Colonic mucosa (tissue), 4 donors: ENCODE measurements around the gene FREM1. TPM values are rescaled to one million over a fixed set of nuclear protein-coding genes. Genes with fewer than 3 reads are reported as not detected.

Experiments used
- DNase-seq: peaks from one replicate; pipeline ENCODE4 v3.0.0-alpha.2; 2020
- H3K27ac ChIP-seq: fragments of 200-600 bp; one replicate; pipeline ENCODE4 v1.8.0; 2021
- H3K27me3 ChIP-seq: fragments of 200-600 bp; one replicate; pipeline ENCODE4 v1.8.0; 2021
- H3K36me3 ChIP-seq: fragments of 200-600 bp; one replicate; pipeline ENCODE4 v1.8.0; 2021
- H3K4me1 ChIP-seq: fragments of 200-600 bp; one replicate; pipeline ENCODE4 v1.8.0; 2021; ENCODE audit warnings: mild to moderate bottlenecking
- H3K4me3 ChIP-seq: fragments of 200-600 bp; one replicate; pipeline ENCODE4 v1.8.0; 2021
- H3K9ac ChIP-seq, 2 donors: one replicate each; pipeline ENCODE4 v1.7.0; 2013; ENCODE audit warnings: control low read depth in 2 of 2, low read depth in 2 of 2, low read length in 2 of 2
- H3K9me3 ChIP-seq: fragments of 200-600 bp; one replicate; pipeline ENCODE4 v1.8.0; 2021
- intact Hi-C: fragments of 100-400 bp; cut with DNase I; formaldehyde crosslinking; loops from one replicate; pipeline ENCODE4 v1.14.1; 2022
- total RNA-seq, 2 donors: library from RNA; stranded (reverse); fragmentation: NEBNext Ultra II Directional in 1 of 2; extraction: Animal tissue kit (Norgen Biotek cat#: 25700) in 1 of 2; gene quantifications; one replicate each; pipeline ENCODE4 v1.2.1, GENCODE V29; 2021
- TF ChIP-seq, protein P1 (sequence below): fragments of 200-600 bp; IDR thresholded peaks from one replicate; pipeline ENCODE4 v1.8.0; 2022; ENCODE audit warnings: antibody characterized with exemption, mild to moderate bottlenecking
- donor health status: healthy.
- donor health status: DM: no; HTN: no; CAD: no.
- donor health status: DM: no; HTN: no; CAD: no.

FREM1 gene
- total RNA-seq, 2 donors from 2014 or later = 1.1 to 1.5 TPM

DNA sequence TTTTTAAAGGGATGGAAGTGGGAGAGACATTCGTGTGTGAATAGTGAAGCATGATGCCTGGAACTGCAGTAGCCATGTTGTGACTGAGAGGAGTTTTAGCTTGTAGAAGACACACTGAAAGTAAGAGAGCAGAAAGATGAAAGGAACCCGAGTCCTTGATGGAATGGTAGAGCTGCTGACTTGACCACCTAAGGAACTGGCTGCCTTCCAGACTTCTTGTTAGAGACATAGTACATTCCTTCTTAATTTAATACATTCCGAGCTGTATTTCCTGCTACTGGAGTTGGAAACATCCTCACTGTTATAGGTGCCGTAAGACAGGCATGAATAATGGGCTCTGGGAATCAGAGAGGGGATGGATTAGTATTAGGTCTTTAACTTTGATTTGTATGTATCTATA, 195.1 kb downstream of the FREM1 start:
- no peak for DNase-seq
- no peaks in the 10 kb centered on the region for H3K9me3 ChIP-seq
- no peaks in the 10 kb centered on the region for H3K27me3 ChIP-seq
- H3K27ac ChIP-seq = no peak overlapping the region
- no peak overlapping the region for H3K9ac ChIP-seq
- no peaks in the 10 kb centered on the region for H3K36me3 ChIP-seq
- TF ChIP-seq, protein P1, sequence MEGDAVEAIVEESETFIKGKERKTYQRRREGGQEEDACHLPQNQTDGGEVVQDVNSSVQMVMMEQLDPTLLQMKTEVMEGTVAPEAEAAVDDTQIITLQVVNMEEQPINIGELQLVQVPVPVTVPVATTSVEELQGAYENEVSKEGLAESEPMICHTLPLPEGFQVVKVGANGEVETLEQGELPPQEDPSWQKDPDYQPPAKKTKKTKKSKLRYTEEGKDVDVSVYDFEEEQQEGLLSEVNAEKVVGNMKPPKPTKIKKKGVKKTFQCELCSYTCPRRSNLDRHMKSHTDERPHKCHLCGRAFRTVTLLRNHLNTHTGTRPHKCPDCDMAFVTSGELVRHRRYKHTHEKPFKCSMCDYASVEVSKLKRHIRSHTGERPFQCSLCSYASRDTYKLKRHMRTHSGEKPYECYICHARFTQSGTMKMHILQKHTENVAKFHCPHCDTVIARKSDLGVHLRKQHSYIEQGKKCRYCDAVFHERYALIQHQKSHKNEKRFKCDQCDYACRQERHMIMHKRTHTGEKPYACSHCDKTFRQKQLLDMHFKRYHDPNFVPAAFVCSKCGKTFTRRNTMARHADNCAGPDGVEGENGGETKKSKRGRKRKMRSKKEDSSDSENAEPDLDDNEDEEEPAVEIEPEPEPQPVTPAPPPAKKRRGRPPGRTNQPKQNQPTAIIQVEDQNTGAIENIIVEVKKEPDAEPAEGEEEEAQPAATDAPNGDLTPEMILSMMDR = no peak
- intact Hi-C loops = no loop called here
- no peak overlapping the region for H3K4me3 ChIP-seq
- no peaks in the 10 kb centered on the region for H3K4me1 ChIP-seq

DNA sequence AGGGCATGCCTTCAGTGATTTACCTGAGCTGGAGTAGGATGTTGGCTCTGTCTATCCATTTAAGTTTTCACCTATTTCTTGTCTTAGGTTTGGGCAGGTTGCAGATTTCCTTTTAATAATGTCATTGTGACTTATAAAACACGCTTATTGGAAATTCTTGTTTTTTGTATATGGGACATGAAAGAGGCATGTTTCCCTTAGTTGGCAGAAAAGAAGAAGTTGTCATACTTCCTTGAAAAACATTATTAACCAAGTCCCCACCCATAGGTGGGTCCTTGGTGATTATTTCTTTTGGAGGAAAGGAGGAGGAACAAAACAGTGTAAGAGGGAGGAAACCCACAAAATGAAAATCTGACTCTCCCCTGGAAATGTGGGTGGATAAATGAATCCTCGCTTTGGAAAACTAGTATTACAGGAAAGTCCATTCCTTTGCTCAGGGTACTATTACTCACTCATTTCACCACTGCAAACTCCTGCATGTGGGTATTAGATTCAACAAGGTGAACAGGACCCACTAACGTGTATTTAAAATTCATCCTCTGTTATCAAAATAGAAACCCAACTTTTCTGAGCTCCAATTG, 197.0 kb downstream of the FREM1 start:
- Histone ChIP-seq H3K27me3 (no peaks in the 10 kb centered on the region), H3K36me3 (no peaks in the 10 kb centered on the region), H3K9ac (no peak overlapping the region), H3K4me3 (no peak overlapping the region), H3K9me3 (no peaks in the 10 kb centered on the region), H3K4me1 (no peaks in the 10 kb centered on the region), H3K27ac (no peak overlapping the region)
- intact Hi-C loops = no loop called here
- no peak for DNase-seq
- TF ChIP-seq, protein P1 = no peak

DNA sequence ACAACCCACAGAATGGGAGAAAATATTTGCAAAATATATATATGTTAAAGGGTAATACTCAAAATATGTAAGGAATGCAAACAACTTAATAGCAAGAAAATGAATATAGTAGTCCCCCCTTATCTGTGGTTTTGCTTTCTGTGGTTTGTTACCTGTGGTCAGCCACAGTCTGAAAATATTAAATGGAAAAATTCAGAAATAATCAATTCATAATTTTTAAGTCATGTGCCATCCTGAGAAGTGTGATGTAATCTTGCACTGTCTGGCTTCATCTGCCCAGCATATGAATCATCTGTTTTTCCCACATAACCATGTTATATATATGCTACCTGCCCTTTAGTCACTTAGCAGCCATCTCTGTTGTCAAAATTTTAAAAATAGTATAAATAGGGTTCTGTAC, 199.4 kb downstream of the FREM1 start:
- Histone ChIP-seq H3K36me3 (no peaks in the 10 kb centered on the region), H3K9ac (no peak overlapping the region), H3K27ac (no peak overlapping the region), H3K4me3 (no peak overlapping the region), H3K4me1 (no peaks in the 10 kb centered on the region), H3K9me3 (no peaks in the 10 kb centered on the region), H3K27me3 (no peaks in the 10 kb centered on the region)
- TF ChIP-seq, protein P1 = no peak
- intact Hi-C loops = no loop called here
- DNase-seq = no peak

DNA sequence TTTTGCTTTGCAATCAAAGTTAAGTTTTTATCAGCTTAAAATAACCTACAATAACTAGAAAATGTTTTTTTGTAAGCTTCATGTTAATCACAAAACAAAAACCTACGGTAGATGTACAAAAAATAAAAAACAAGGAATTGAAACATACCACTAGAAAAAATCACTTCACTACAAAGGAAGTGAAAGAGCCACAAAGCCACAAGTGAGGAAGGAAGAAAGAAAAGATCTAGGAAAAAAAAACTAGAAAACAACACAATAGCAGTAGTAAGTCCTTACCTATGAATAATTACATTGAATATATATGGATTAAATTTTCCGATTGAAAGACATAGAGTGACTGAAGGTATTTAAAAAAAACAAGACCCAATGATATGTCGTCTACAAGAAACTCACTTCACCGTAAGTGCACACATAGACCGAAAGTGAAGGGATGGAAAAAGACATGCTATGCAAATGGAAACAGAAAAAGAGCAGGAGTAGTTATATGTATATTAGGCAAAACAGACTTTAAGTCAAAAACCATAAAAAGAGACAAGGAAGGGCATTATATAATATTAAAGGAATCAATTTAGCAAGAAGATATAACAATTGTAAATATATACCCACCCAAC, 203.6 kb downstream of the FREM1 start:
- intact Hi-C loops = no loop called here
- H3K9ac ChIP-seq = no peak overlapping the region
- H3K4me3 ChIP-seq = no peak overlapping the region
- H3K4me1 ChIP-seq = no peaks in the 10 kb centered on the region
- H3K9me3 ChIP-seq = no peaks in the 10 kb centered on the region
- H3K36me3 ChIP-seq = no peaks in the 10 kb centered on the region
- H3K27ac ChIP-seq = no peak overlapping the region
- TF ChIP-seq, protein P1 = no peak
- DNase-seq = no peak
- no peaks in the 10 kb centered on the region for H3K27me3 ChIP-seq

DNA sequence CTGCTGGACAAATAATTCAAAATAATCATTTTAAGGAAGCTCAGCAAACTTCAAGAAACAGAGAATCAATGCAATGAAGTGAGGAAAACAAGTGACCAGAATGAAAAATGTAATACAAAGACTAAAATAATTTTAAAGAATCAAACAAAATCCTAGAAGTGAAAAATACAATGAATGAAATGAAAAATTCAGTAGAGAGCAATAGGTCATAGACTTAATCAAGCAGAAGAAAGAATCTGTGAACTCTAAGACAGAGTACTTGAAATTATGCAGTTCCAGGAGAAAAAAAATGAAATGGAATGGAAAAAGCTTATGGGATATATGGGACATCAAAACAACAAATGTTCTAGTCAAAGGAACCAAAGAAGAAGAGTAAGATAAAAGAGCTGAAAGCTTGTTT, 205.1 kb downstream of the FREM1 start:
- DNase-seq = no peak
- TF ChIP-seq, protein P1 = no peak
- Histone ChIP-seq H3K27me3 (no peaks in the 10 kb centered on the region), H3K9ac (no peak overlapping the region), H3K4me3 (no peak overlapping the region), H3K4me1 (no peaks in the 10 kb centered on the region), H3K27ac (no peak overlapping the region), H3K9me3 (no peaks in the 10 kb centered on the region), H3K36me3 (no peaks in the 10 kb centered on the region)
- intact Hi-C loops = no loop called here
